Fibroblast of peridontal ligament (primary cell): ENCODE measurements around the gene CAPG.
"Not testable (repeated sequence)": the region's sequence is repeated elsewhere in the genome, so short reads cannot be mapped to it uniquely, and the experiment has no call there.

Experiments
- DNase-seq: peaks from one replicate; pipeline ENCODE4 v3.0.0-alpha.2; 2010; ENCODE audit errors: extremely low read depth

CAPG gene

DNA sequence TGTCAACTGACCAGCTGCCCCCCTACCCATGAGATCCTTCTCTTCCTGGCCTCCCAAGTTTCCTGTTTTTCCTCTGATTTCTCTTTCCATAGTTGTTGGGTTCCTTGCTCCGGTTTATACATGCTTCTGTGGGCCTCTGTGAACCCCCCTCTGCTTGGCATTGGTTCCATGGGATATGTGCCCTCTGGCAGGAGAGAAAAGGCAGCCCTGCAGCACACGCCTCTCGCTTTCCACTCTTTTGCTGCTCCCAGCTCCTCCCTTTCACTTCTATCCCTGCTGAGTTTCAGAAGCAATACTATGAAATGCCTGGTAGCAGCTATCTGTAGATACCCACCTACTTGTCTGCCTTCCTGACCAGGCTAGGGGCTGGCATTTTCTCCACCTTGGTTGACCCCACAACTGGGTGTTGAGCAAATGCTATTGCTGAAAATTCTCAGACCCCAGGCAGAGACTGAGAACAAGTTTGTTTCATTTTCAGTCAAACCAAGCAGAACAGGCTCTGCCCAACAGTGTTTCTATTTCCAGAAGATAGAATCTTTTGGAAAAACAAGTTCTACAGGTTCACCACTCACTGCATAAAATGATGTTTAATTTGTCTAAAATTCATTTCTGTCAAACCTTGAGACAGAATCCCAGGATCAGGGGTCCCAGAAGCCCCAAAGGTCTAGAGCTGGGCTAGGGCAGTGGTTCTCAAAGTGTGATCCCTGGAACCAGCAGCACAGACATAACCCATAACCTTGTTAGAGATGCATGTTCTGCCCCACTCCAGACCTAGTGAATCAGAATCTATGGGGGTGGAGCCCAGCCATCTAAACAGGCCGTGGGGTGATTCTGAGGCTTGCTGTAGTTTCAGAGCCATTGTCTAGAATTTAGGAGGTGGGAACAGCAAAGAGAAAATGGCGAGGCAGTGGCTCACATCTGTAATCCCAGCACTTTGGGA is 13.4 kb downstream of the CAPG start:
- DNase-seq, result no peak

DNA sequence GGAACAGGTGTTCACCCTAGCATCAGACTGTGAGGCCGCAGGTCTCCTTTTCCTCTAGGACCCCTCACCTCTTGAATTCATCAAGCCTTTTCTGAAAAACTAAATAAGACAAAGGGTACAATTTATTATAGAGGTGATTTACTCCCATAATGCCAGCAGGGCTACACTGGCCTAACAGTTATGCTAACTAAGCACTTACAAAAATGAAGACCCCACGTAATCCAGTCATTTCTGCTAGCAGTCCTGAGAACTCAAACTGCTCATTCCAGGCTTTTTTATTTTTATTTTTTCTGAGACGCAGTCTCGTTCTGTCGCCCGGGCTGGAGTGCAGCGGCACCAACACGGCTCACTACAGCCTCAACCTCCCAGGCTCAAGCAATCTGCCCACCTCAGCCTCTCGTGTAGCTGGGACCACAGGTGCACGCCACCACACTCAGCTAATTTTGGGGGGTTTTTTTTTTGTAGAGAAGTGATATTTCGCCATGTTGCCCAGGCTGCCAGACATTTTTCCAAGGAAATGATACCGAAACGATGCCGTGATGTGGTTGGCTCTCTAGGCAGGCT is 14.2 kb downstream of the CAPG start:
- DNase-seq, result no peak

- DNase-seq, result no peak
Measured at GRCh38 chr2:85394976-85395375, 15.2 kb downstream of the CAPG start.

DNA sequence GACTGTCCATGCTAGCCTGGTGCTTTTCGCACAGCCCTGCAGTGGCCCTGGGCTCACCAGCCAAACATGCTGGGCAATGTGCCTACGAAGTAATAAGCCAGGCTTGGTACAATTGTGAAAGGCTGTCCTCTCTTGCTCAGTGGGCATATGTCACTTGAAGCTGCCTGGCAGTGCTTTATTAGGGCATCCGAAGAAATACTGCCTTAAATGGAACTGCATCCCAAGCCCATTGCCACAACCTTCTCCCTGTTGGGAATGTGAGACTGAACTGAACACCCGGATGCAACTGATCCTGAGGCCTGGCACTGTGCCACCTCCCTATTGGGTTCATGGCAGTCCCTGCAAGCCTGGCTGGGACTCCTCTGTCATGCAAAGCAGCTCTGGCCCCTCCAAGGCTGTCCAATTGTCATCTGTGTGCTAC is 15.9 kb downstream of the CAPG start:
- DNase-seq, result no peak

DNA sequence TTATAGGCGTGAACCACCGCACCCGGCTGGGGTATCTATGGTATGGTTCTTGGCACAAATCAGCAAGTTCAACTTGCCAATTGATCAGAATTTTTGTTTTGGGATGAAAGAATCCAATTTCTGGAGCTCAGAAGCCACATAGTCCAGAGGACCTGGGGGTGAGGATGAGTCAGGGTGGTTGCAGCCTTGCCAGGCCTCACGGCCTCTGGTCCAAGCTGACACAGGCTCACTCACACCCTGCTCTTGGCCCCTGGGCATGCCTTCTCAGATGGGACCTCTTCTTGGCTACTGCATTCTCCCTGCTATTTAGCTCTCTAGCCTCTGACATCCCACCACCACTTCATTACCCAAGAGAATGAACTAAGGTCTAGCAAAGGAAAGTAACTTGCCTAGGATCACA is 16.3 kb downstream of the CAPG start:
- peak; percentile 55 for DNase-seq

DNA sequence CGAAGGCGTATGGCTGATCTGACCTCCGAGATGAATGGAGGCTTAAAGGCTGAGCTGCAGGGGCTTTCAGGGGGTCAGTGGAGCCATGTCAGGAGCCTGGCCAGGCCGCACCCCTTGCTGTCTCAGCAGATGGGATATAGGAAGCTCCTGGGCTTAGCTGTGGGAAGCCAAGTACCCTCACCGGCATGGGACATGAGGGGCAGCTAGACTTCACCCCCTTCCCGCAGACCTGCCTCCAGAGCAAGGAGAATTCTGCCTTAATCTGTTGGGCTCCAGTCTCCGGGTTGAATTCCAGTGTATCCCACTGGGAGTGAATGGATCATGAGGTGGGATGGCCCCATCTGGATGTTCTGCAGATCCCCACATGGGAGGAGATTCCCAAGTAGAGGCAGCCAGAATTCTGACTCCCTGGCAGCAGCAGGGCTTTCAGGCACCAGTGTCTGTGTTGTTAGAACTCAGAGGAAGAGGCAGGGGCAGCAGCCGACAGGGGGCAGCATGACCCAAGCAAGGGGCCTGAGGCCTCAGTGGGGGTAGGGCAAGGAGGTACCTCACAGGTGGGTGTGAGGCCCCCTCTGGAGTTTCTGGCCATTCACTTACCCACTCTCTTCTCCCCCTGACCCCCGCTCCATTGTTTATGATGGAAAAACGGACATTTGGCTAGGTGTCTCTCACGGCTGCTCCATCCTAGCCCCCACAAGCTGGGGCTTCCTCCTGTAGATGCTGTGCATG is 19.1 kb downstream of the CAPG start:
- DNase-seq, result peak; percentile 25

GRCh38 chr2:85388878-85389538 is 21.2 kb downstream of the CAPG start:
- DNase-seq, result no peak

- no peak for DNase-seq
Measured at GRCh38 chr2:85387754-85388153, 22.4 kb downstream of the CAPG start.

GRCh38 chr2:85385746-85386145 is 24.4 kb downstream of the CAPG start:
- no peak for DNase-seq

GRCh38 chr2:85383850-85384249 is 26.3 kb downstream of the CAPG start:
- no peak for DNase-seq

DNA sequence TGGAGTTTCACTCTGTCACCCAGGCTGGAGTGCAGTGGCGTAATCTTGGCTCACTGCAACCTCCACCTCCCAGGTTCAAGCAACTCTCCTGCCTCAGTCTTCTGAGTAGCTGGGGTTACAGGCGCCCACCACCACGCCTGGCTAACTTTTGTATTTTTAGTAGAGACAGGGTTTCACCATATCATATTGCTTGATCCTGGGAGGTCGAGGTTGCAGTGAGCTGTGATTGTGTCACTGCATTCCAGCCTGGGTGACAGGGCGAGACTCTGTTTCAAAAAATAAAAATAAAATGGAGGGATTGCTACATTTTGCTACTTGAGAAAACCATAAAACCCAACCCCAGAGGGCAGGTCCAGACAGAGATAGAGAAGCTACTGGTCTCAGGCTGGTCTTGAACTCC is 27.0 kb downstream of the CAPG start:
- not testable (repeated sequence) for DNase-seq

DNA sequence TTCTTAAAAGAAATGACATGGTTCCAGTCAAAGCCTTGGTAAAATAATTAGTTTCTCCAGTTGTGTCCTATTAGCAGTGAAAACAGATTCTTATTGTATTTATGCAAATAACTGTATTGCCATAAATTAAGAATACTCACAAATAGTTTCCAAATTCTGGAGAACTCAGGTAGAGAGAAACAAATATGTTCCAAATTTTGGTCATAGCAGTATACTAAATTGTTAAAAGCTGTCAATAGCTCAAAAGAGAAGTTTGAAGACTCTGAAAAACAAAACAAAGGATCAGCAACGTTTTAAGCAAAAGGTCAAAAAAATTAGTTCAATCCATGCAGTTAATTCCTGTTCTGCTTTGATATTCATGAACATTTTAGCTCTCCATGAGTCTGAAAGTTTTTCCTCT is 30.1 kb downstream of the CAPG start:
- no peak for DNase-seq

DNA sequence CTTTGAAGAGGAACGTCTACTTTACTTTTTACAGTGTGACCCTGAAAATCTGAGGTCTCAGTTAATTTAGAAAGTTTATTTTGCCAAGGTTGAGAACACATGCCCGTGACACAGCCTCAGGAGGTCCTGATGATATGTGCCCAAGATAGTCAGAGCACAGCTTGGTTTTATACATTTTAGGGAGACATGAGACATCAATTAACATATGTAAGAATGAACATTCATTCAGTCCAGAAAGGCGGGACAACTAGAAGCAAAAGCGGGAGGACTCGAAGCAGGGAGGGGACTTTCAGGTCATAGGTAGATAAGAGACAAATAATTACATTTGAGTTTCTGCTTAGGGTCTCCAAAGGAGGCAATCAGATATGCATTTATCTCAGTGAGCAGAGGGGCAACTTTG is 31.9 kb downstream of the CAPG start:
- no peak for DNase-seq

- no peak for DNase-seq
Measured at GRCh38 chr2:85377083-85377482, 33.1 kb downstream of the CAPG start.

- DNase-seq, result peak; percentile 98
Measured at GRCh38 chr2:85376291-85377065, 33.7 kb downstream of the CAPG start.

- DNase-seq, result no peak
Measured at GRCh38 chr2:85371045-85371444, 39.1 kb downstream of the CAPG start.

GRCh38 chr2:85369500-85369899 is 40.7 kb downstream of the CAPG start:
- DNase-seq, result no peak

DNA sequence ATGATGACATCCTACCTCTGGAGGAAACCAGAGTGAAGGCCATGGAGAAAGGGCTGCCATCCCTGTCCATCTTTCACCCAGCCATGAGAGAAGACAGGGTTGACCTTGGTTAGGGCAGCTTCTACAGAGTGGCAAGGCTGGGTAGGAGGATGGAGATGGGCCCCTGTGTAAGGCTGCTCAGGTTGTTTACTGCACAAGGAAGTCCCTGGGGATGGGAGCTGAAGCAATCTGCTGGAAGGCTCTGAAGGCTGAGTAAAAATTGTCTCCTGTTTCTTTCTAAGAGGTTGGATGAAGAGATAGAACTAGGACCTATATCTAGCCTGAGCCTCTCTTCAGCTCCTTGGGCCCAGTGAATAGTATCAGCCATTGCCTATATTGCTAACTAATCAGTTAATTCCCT is 41.2 kb downstream of the CAPG start:
- peak; percentile 37 for DNase-seq

- DNase-seq, result no peak
Measured at GRCh38 chr2:85367180-85367579, 43.0 kb downstream of the CAPG start.

DNA sequence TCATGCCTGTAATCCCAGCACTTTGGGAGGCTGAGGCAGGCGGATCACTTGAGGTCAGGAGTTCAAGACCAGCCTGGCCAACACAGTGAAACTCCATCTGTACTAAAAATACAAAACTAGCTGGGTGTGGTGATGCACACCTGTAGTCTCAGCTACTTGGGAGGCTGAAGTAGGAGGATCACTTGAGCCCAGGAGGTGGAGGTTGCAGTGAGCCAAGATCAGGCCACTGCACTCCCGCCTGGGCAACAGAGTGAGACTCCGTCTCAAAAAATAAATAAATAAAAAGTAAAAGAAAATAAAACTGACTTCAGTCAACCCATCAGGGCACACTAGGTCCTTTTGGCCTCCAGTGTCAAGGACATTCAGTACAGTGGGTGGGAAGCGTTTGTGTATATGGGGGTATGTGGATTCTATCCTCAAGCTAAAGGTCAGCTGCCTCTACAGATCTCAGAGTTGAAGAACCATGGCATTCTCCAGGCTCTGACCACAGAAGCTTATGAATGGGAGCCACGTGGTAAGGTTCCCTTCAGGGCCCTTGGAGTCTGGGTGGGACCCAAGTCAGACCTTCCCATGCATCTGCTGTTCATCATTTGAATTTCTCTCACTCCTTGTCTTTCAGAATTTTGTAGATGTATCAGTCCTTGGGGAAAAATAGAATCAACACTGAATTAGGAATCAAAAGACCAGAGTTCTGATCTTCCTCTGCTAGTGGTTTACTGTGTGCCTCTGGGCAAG is 47.3 kb downstream of the CAPG start:
- not testable (repeated sequence) for DNase-seq

- no peak for DNase-seq
Measured at GRCh38 chr2:85357736-85358135, 52.4 kb downstream of the CAPG start.
